Ovary (tissue), 9 donors: ENCODE measurements around the gene ZNF273. TPM values are rescaled to one million over a fixed set of nuclear protein-coding genes. Genes with fewer than 3 reads are reported as not detected.
"Not testable (repeated sequence)": the region's sequence is repeated elsewhere in the genome, so short reads cannot be mapped to it uniquely, and the experiment has no call there.

ENCODE experiments used
- DNase-seq, 5 donors: peaks; one replicate each; pipeline ENCODE4 v3.0.0-alpha.2; 2019 to 2020
- H3K27ac ChIP-seq, 2 donors: fragments of 200-600 bp; one replicate each; pipeline versions ENCODE4 v1.5.1 to v1.8.0; 2019 to 2022
- H3K27me3 ChIP-seq: fragments of 200-600 bp; one replicate; pipeline ENCODE4 v1.8.0; 2022
- H3K36me3 ChIP-seq: fragments of 200-600 bp; sonication (generic); one replicate; pipeline ENCODE4 v1.5.1; 2019
- H3K4me1 ChIP-seq: one replicate; pipeline ENCODE4 v1.8.1; 2013; ENCODE audit warnings: mild to moderate bottlenecking, moderate library complexity; ENCODE audit not compliant: insufficient read depth
- H3K4me3 ChIP-seq: fragments of 200-600 bp; sonication (generic); one replicate; pipeline ENCODE4 v1.5.1; 2017
- H3K9me3 ChIP-seq, 2 donors: fragments of 200-600 bp in 1 of 2; sonication (generic) in 1 of 2; one replicate each; pipeline versions ENCODE4 v1.5.1 to v1.8.1; 2013 to 2019; ENCODE audit warnings: mild to moderate bottlenecking in 1 of 2, moderate library complexity in 1 of 2
- CTCF ChIP-seq, 3 donors: fragments of 450-650 bp in 2 of 3; fragments of 200-600 bp in 1 of 3; IDR thresholded peaks; one replicate each; pipeline versions ENCODE4 v1.5.1 to v1.8.0; 2016 to 2022; ENCODE audit warnings: antibody characterized with exemption in 3 of 3, mild to moderate bottlenecking in 1 of 3
- EP300 ChIP-seq: sonication (generic); formaldehyde crosslinking; IDR thresholded peaks from one replicate; pipeline ENCODE4 v1.6.1; 2017; ENCODE audit warnings: antibody characterized with exemption
- POLR2A ChIP-seq: fragments of 450-650 bp; IDR thresholded peaks from one replicate; pipeline ENCODE4 v1.6.1; 2017; ENCODE audit warnings: antibody characterized with exemption, mild to moderate bottlenecking, moderate library complexity
- WGBS, 3 donors: extraction: QIAGEN DNeasy Blood & Tissue Kit in 1 of 3; methylation state at CpG; one replicate each; pipeline versions ENCODE4 v1.1.5 to v1.1.7; 2013 to 2017; 5-methylcytosine and 5-hydroxymethylcytosine counted together
- intact Hi-C, 4 donors: fragments of 100-400 bp; cut with DNase I; formaldehyde crosslinking; loops; one replicate each; pipeline versions ENCODE4 v1.11.0 to v1.15.1; 2022 to 2023
- polyA plus RNA-seq, 2 donors: library from polyadenylated mRNA; stranded (reverse); fragments of 200-250 nt in 1 of 2; fragments of 350-450 nt in 1 of 2; fragmentation: Illumina TruSeq in 1 of 2; extraction: RNeasy Lipid Tissue Mini Kit (QIAGEN cat#74804) in 1 of 2; gene quantifications; one replicate each; pipeline ENCODE4 v1.2.3, GENCODE V29; 2013 to 2014
- total RNA-seq, 7 donors: library from RNA; depleted of rRNA in 2 of 7; stranded (reverse); fragments of >200 nt in 2 of 7; fragmentation: NEBNext Ultra II Directional in 3 of 7; extraction: Animal tissue kit (Norgen Biotek cat#: 25700) in 3 of 7; gene quantifications; one replicate each; pipeline versions ENCODE4 v1.1.0 to v1.2.4, GENCODE V29; 2016 to 2023
- donor health status: DM: no; HTN: no; CAD: no; lungs with moderate emphysema.
- donor health status: DM: no; HTN: no; CAD: no.
- donor health status: Bipolar disorder and iron deficiency.
- donor health status: DM: yes; HTN: yes; CAD: no.
- donor health status: DM: no; HTN: no; CAD: no.
- donor health status: DM: yes; HTN: yes; CAD: no.

ZNF273 gene
- total and polyA plus RNA-seq, 9 donors, result 4.4 to 13.0 (median 6.6) TPM

GRCh38 chr7:64947252-64948000 lies 44.4 kb downstream of the ZNF273 start:
- Histone ChIP-seq H3K27me3 (no peaks in the 10 kb centered on the region), H3K36me3 (no peaks in the 10 kb centered on the region), H3K9me3 (no peaks in the 10 kb centered on the region), H3K4me1 (peaks cover 7% of the 10 kb centered on the region), H3K27ac (no peak overlapping the region), H3K4me3 (no peak overlapping the region)
- DNase-seq, result peak in 1 of 5 donors; percentile 27
- 0 to 1% (median 1%) methylated on average over 45 to 59 of the region's 59 CpGs for WGBS, 3 donors
- no peak for TF ChIP-seq EP300
- no peak for TF ChIP-seq CTCF (IDR thresholded peaks at IDR 0.05)
- TF ChIP-seq POLR2A, result no peak
- intact Hi-C loops, result no loop called here

- H3K36me3 ChIP-seq, intact Hi-C loops, H3K27ac ChIP-seq, H3K4me1 ChIP-seq, H3K27me3 ChIP-seq, DNase-seq, H3K4me3 ChIP-seq, H3K9me3 ChIP-seq: not testable (repeated sequence)
- WGBS, 3 donors, result 68 to 94% (median 75%) methylated on average over 1 of the region's 1 CpG
These were observed 45.7 kb downstream of the ZNF273 start for GRCh38 chr7:64948774-64949173.

- not testable (repeated sequence) for DNase-seq, H3K36me3 ChIP-seq, H3K27me3 ChIP-seq, H3K4me3 ChIP-seq, H3K9me3 ChIP-seq, H3K27ac ChIP-seq, H3K4me1 ChIP-seq
- intact Hi-C loops, result loop anchor here in 3 of 4 donors (5.0 to 10.0 kb wide), 2 partner anchors 354 to 357 kb away; no protein-coding TSS in a partner anchor
- WGBS, 3 donors, result 42 to 50% (median 44%) methylated on average over 9 of the region's 9 CpGs
These were observed 47.6 kb downstream of the ZNF273 start for GRCh38 chr7:64950673-64951072.

- no peak for DNase-seq
- intact Hi-C loops, result loop anchor here in 3 of 4 donors (5.0 to 10.0 kb wide), 2 partner anchors 353 to 356 kb away; no protein-coding TSS in a partner anchor
These were observed 48.3 kb downstream of the ZNF273 start for GRCh38 chr7:64951250-64951848.

More at GRCh38 chr7:64951250-64951848, 48.3 kb downstream of the ZNF273 start:
- no peak for TF ChIP-seq EP300
- peak; percentile 53 to 80 (median 70) for TF ChIP-seq CTCF (IDR thresholded peaks at IDR 0.05)
- TF ChIP-seq POLR2A, result no peak
- Histone ChIP-seq H3K9me3 (no peaks in the 10 kb centered on the region), H3K4me1 (peaks cover 7% of the 10 kb centered on the region), H3K36me3 (no peaks in the 10 kb centered on the region), H3K27ac (no peak overlapping the region), H3K4me3 (no peak overlapping the region), H3K27me3 (no peaks in the 10 kb centered on the region)
- WGBS, 3 donors, result 3 to 10% (median 5%) methylated on average over 1 of the region's 1 CpG
